ENCODE data around the gene L1CAM.

DNA sequence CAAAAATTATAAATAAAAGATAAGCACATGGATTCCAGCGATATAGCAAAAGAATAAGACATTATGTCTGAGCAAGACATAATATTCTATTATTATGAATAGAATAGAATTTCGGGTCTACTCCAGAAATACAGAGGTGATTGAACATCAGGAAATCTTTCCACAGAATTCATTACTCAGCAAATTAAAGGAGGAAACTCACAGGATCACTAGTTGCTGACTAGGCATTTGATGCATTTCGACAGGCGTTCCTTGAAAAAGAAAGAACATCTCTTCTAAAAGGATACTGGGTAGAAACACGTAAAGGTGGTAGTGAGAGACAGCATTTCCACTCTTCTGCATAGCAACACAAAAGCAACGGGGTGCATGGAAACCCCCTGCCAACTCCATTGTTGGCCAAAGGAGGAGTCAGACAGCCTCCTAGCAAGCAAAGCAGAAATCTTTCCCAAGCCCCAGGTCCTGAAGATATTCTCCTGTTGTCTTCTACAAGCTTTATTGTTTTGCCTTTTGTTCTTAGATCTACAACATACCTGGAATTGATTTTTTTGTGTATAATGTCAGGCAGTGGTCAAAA is 41.4 kb downstream of the L1CAM start:
- TF ChIP-seq, protein P1, sequence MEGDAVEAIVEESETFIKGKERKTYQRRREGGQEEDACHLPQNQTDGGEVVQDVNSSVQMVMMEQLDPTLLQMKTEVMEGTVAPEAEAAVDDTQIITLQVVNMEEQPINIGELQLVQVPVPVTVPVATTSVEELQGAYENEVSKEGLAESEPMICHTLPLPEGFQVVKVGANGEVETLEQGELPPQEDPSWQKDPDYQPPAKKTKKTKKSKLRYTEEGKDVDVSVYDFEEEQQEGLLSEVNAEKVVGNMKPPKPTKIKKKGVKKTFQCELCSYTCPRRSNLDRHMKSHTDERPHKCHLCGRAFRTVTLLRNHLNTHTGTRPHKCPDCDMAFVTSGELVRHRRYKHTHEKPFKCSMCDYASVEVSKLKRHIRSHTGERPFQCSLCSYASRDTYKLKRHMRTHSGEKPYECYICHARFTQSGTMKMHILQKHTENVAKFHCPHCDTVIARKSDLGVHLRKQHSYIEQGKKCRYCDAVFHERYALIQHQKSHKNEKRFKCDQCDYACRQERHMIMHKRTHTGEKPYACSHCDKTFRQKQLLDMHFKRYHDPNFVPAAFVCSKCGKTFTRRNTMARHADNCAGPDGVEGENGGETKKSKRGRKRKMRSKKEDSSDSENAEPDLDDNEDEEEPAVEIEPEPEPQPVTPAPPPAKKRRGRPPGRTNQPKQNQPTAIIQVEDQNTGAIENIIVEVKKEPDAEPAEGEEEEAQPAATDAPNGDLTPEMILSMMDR (IDR thresholded peaks at IDR 0.05; ENCODE audit: poor library complexity) = no peak
- TF ChIP-seq EZH2 (IDR thresholded peaks at IDR 0.05; ENCODE audit: borderline replicate concordance) = no peak
